K562 (cell line): Measurements from ENCODE around the gene GABRB3. TPM values are rescaled to one million over a fixed set of nuclear protein-coding genes. Genes with fewer than 3 reads are reported as not detected.

Experiments
- ATAC-seq: fragments of 200-7000 bp; cut with Tn5 transposase; 3 replicates; pipeline ENCODE4 v1.9.1; 2020; ENCODE audit warnings: moderate library complexity
- BruUV-seq: library from RNA; stranded (reverse); fragments of 400-500 nt; replicated peaks from 2 replicates; lab custom pipeline; 2021; lab: Mats Ljungman, UMichigan
- CTCF ChIA-PET: fragments of 300-600 bp; formaldehyde crosslinking; extraction: SDS; loops from one replicate; lab custom pipeline; 2021; ENCODE audit warnings: low intra/inter-chr PET ratio; lab: Yijun Ruan, JAX
- POLR2A ChIA-PET: fragments of 300-600, 350-650 bp; sonication (Branson Sonifier 250); formaldehyde crosslinking; extraction: SDS; loops from one replicate; lab custom pipeline; 2021; ENCODE audit warnings: antibody characterized with exemption, inconsistent platforms; lab: Yijun Ruan, JAX
- DNase-seq, 4 experiments: peaks; one replicate each; pipeline versions ENCODE4 v3.0.0 to v3.0.0-alpha.2; 2011 to 2018; ENCODE audit warnings: low spot score in 3 of 4, mixed read lengths in 3 of 4; ENCODE audit errors: extremely low read depth in 1 of 4
- FAIRE-seq: peaks from 2 replicates; lab custom pipeline; 2011; peaks lifted over from hg19 to GRCh38; lab: Jason Lieb, UNC
- H2AFZ ChIP-seq: 2 replicates; pipeline ENCODE4 v1.6.0; 2011; ENCODE audit warnings: low read depth, low read length, control low read depth, inconsistent platforms
- H3K27ac ChIP-seq: fragments of 200-600 bp; 3 replicates; pipeline ENCODE4 v1.8.0; 2011; ENCODE audit warnings: low read depth, mild to moderate bottlenecking, control low read depth, inconsistent platforms, low read length, moderate library complexity, mixed read lengths; ENCODE audit errors: extremely low read depth
- H3K27me3 ChIP-seq, 2 experiments: fragments of 300-600 bp in 1 of 2; 2 replicates in 1 of 2; 3 replicates in 1 of 2; pipeline versions ENCODE4 v1.6.0 to v1.8.0; 2011; ENCODE audit warnings: inconsistent platforms in 2 of 2, low read length in 2 of 2, mild to moderate bottlenecking in 1 of 2, mixed read lengths in 1 of 2, moderate library complexity in 1 of 2; ENCODE audit not compliant: control insufficient read depth in 2 of 2, insufficient read depth in 2 of 2
- H3K36me3 ChIP-seq: fragments of 300-600 bp; 3 replicates; pipeline ENCODE4 v1.8.0; 2011; ENCODE audit warnings: mild to moderate bottlenecking, low read length, inconsistent platforms; ENCODE audit not compliant: control insufficient read depth, insufficient read depth
- H3K4me1 ChIP-seq, 2 experiments: fragments of 200-600 bp in 1 of 2; replicated peaks in 1 of 2; 2 replicates in 1 of 2; 3 replicates in 1 of 2; pipeline versions ENCODE4 v1.5.1 to v1.8.0; 2011; ENCODE audit warnings: inconsistent platforms in 2 of 2, low read length in 2 of 2, mild to moderate bottlenecking in 1 of 2, mixed read lengths in 1 of 2, moderate library complexity in 1 of 2; ENCODE audit not compliant: control insufficient read depth in 2 of 2, insufficient read depth in 2 of 2
- H3K4me2 ChIP-seq: 2 replicates; pipeline ENCODE4 v1.6.1; 2011; ENCODE audit warnings: low read length, control low read depth, inconsistent platforms, mixed read lengths; ENCODE audit not compliant: insufficient read depth
- H3K4me3 ChIP-seq: fragments of 200-600 bp; sonication (generic), shearing (Covaris generic); 2 replicates; pipeline ENCODE4 v1.5.1; 2016; ENCODE audit warnings: control low read depth, inconsistent platforms
- H3K79me2 ChIP-seq: fragments of 200-600 bp; 3 replicates; pipeline ENCODE4 v1.8.0; 2011; ENCODE audit warnings: low read length, inconsistent platforms; ENCODE audit not compliant: control insufficient read depth, insufficient read depth
- H3K9ac ChIP-seq, 2 experiments: 2 replicates each; pipeline versions ENCODE4 v1.6.0 to v1.6.1; 2011; ENCODE audit warnings: low read depth in 2 of 2, low read length in 2 of 2, control low read depth in 1 of 2, inconsistent platforms in 1 of 2, mild to moderate bottlenecking in 1 of 2, mixed read lengths in 1 of 2; ENCODE audit not compliant: insufficient read depth in 1 of 2
- H3K9me1 ChIP-seq: one replicate; pipeline ENCODE4 v1.6.0; 2011; ENCODE audit warnings: inconsistent platforms, mild to moderate bottlenecking, low read length, moderate library complexity; ENCODE audit not compliant: control insufficient read depth, insufficient read depth
- H3K9me3 ChIP-seq: replicated peaks from 2 replicates; pipeline ENCODE4 v1.5.1; 2011; ENCODE audit warnings: low read depth, low read length, inconsistent platforms; ENCODE audit not compliant: control insufficient read depth, insufficient read depth
- H4K20me1 ChIP-seq: replicated peaks from 2 replicates; pipeline ENCODE4 v1.6.1; 2011; ENCODE audit warnings: low read length, inconsistent platforms, mixed read lengths; ENCODE audit not compliant: control insufficient read depth, insufficient read depth
- CBX8 ChIP-seq: fragments of 200-600 bp; sonication (generic); IDR thresholded peaks from 2 replicates; pipeline ENCODE4 v1.6.1; 2012; ENCODE audit warnings: borderline replicate concordance, mixed run types, low read depth, mild to moderate bottlenecking, moderate library complexity, mixed read lengths, low read length, control low read depth, inconsistent platforms; ENCODE audit not compliant: poor library complexity, severe bottlenecking; ENCODE audit errors: extremely low read depth
- HLTF ChIP-seq: fragments of 450-650 bp; IDR thresholded peaks from 2 replicates; pipeline ENCODE4 v1.6.1; 2016
- HNRNPL ChIP-seq: fragments of 200-400 bp; formaldehyde crosslinking; IDR thresholded peaks from 2 replicates; pipeline ENCODE4 v1.6.1; 2017; ENCODE audit warnings: low read depth, mild to moderate bottlenecking, low read length
- HOXB6 ChIP-seq: fragments of 250-450 bp; sonication (Bioruptor Pico); IDR thresholded peaks from 2 replicates; pipeline ENCODE4 v1.5.1; 2022; ENCODE audit warnings: mild to moderate bottlenecking, borderline replicate concordance
- KDM2B ChIP-seq: fragments of 250-450 bp; sonication (Bioruptor Pico); IDR thresholded peaks from 2 replicates; pipeline ENCODE4 v1.8.0; 2021; ENCODE audit warnings: mild to moderate bottlenecking, moderate library complexity
- NCOA2 ChIP-seq, 2 experiments: fragments of 450-650 bp; IDR thresholded peaks; 2 replicates each; pipeline ENCODE4 v1.6.1; 2018; ENCODE audit warnings: mild to moderate bottlenecking in 2 of 2, moderate library complexity in 1 of 2; ENCODE audit not compliant: partially characterized antibody in 2 of 2
- NR4A1 ChIP-seq, 2 experiments: fragments of 250-450 bp in 1 of 2; fragments of 450-650 bp in 1 of 2; sonication (Bioruptor Pico) in 1 of 2; IDR thresholded peaks; 2 replicates each; pipeline versions ENCODE4 v1.4.0 to v1.6.1; 2016 to 2020; ENCODE audit warnings: mild to moderate bottlenecking in 2 of 2, missing compliant biosample characterization in 1 of 2, missing genetic modification characterization in 1 of 2, moderate library complexity in 1 of 2
- PATZ1 ChIP-seq: fragments of 250-450 bp; sonication (Bioruptor Pico); IDR thresholded peaks from 2 replicates; pipeline ENCODE4 v1.5.0; 2020; ENCODE audit warnings: mild to moderate bottlenecking, borderline replicate concordance
- POLR2H ChIP-seq: IDR thresholded peaks from 2 replicates; pipeline ENCODE4 v1.6.1; 2016; ENCODE audit warnings: missing genetic modification characterization, low read depth, mild to moderate bottlenecking, control low read depth, missing compliant biosample characterization, moderate library complexity
- POLR3A ChIP-seq: IDR thresholded peaks from 2 replicates; pipeline ENCODE4 v1.6.1; 2011; ENCODE audit warnings: borderline replicate concordance, mild to moderate bottlenecking, moderate library complexity; ENCODE audit not compliant: insufficient read length, insufficient read depth; ENCODE audit errors: extremely low read depth
- SIRT6 ChIP-seq: IDR thresholded peaks from one replicate; pipeline ENCODE4 v1.6.1; 2012; ENCODE audit warnings: low read depth, mild to moderate bottlenecking, control low read depth, inconsistent platforms, low read length, moderate library complexity
- TAL1 ChIP-seq: fragments of 450-650 bp; IDR thresholded peaks from 2 replicates; pipeline ENCODE4 v1.6.1; 2016; ENCODE audit warnings: mild to moderate bottlenecking
- WGBS: fragments of 100-300 bp; shearing (Covaris generic); methylation state at CpG from one replicate; pipeline ENCODE4 v1.1.6; 2016; ENCODE audit warnings: low coverage, mixed read lengths; ENCODE audit not compliant: insufficient coverage; ENCODE audit errors: missing lambda C conversion rate; 5-methylcytosine and 5-hydroxymethylcytosine counted together
- in situ Hi-C: fragments of 300-500 bp; cut with MboI; formaldehyde crosslinking; loops from 4 replicates; pipeline ENCODE4 v1.15.0; 2018; ENCODE audit warnings: inconsistent platforms, mixed read lengths
- intact Hi-C: fragments of 100-400 bp; cut with micrococcal nuclease; formaldehyde crosslinking; loops from 2 replicates; pipeline ENCODE4 v1.14.2; 2022
- polyA plus RNA-seq, 8 experiments: library from polyadenylated mRNA; depleted of rRNA in 4 of 8; stranded (reverse) in 5 of 8; unstranded in 3 of 8; fragments of >200 nt; fragmentation: Nextera tagmentation in 2 of 8; fragmentation: Illumina TruSeq in 1 of 8; extraction: Ambion mirVana in 2 of 8; extraction: Trizol in 1 of 8; gene quantifications; 2 replicates each; pipeline versions ENCODE4 v1.2.1 to v1.2.3, GENCODE V29; 2011 to 2014; ENCODE audit warnings: inconsistent platforms in 1 of 8, missing spikeins in 1 of 8
- total RNA-seq, 7 experiments: library from RNA; depleted of rRNA in 6 of 7; stranded (reverse); fragments of >200 nt in 6 of 7; fragmentation: Illumina TruSeq in 2 of 7; extraction: Trizol in 2 of 7; gene quantifications; 2 replicates each; pipeline versions ENCODE4 v1.2.1 to v1.2.3, GENCODE V29; 2011 to 2021; ENCODE audit warnings: low replicate concordance in 1 of 7
- TF ChIP-seq, protein P1 (sequence below): sonication (generic); formaldehyde crosslinking; IDR thresholded peaks from 2 replicates; pipeline ENCODE4 v1.9.0; 2022; ENCODE audit warnings: mild to moderate bottlenecking, missing genetic modification reagents

GABRB3 gene
- total and polyA plus RNA-seq, 9 of the 15 experiments (the other 6 are each of a cell fraction or from before 2014, with no cell fraction given) = 0.09 to 1.4 (median 0.49) TPM

DNA sequence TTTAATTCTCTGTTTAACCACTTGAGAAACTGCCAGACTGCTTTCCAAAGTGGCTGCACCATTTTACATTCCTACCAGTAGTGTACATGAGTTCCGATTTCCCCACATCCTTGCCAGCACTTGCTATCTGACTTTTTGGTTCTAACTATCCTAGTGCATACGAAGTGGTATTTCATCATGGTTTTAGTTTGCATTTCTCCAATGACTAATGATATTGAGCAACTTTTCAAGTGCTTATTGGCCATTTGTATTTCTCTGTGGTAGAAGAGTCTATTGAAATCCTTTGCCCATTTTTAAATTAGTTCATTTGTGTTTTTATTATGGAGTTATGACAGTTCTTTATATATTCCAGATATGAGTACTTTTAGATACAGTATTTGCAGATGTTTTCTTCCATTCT, 247.8 kb downstream of the GABRB3 start:
- ATAC-seq = no peak
- H3K27ac ChIP-seq = no peak overlapping the region
- H3K4me3 ChIP-seq = no peak overlapping the region
- no peaks in the 10 kb centered on the region for H3K27me3 ChIP-seq
- intact Hi-C loops = no loop called here
- no peaks in the 10 kb centered on the region for H3K9me3 ChIP-seq
- no TSS peak for BruUV-seq
- TF ChIP-seq NR4A1 (CRISPR knock-in tag; IDR thresholded peaks at IDR 0.05) (no peak), NR4A1 (tag; IDR thresholded peaks at IDR 0.05) (no peak), CBX8 (no peak), TAL1 (no peak), SIRT6 (no peak), POLR2H (tag) (no peak), HNRNPL (no peak), NCOA2 (IDR thresholded peaks at IDR 0.05; ENCODE audit: partially characterized antibody in 2 of 2) (no peak), HLTF (no peak), POLR3A (no peak), PATZ1 (CRISPR knock-in tag) (no peak), HOXB6 (CRISPR knock-in tag) (no peak), KDM2B (CRISPR knock-in tag) (no peak)
- TF ChIP-seq, protein P1, sequence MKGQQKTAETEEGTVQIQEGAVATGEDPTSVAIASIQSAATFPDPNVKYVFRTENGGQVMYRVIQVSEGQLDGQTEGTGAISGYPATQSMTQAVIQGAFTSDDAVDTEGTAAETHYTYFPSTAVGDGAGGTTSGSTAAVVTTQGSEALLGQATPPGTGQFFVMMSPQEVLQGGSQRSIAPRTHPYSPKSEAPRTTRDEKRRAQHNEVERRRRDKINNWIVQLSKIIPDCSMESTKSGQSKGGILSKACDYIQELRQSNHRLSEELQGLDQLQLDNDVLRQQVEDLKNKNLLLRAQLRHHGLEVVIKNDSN (CRISPR knock-in tag) = no peak
- TF ChIP-seq, all 486 proteins: peak for 0
- CTCF ChIA-PET = no interaction called here
- Histone ChIP-seq H3K9me1 (no peaks in the 10 kb centered on the region), H3K36me3 (no peaks in the 10 kb centered on the region), H3K79me2 (no peaks in the 10 kb centered on the region), H2AFZ (no peak overlapping the region), H3K9ac (no peak overlapping the region), H4K20me1 (no peaks in the 10 kb centered on the region), H3K4me2 (no peak overlapping the region), H3K4me1 (no peaks in the 10 kb centered on the region)
- POLR2A ChIA-PET = no interaction called here
- 0% methylated on average over 2 of the region's 2 CpGs for WGBS
- DNase-seq = no peak
- in situ Hi-C loops = no loop called here
- no peak for FAIRE-seq
